ENCODE measurements around the gene THAP4.
"Not testable (repeated sequence)": the region's sequence is repeated elsewhere in the genome, so short reads cannot be mapped to it uniquely, and the experiment has no call there.

Gene THAP4

GRCh38 chr2:241574911-241575623 lies 61.9 kb downstream of the THAP4 start:
- no peak for TF ChIP-seq CTCF (IDR thresholded peaks at IDR 0.05; ENCODE audit: extremely low read depth, insufficient read depth, missing control alignments)
- in situ Hi-C loops (cut with MboI; ENCODE audit: low pct_unique_long_range_greater_than_20kb, low sequenced_read_pairs, unreplicated experiment): no loop called here
- no peak for DNase-seq (ENCODE audit: low spot score)

GRCh38 chr2:241573741-241574140 lies 63.2 kb downstream of the THAP4 start:
- DNase-seq (ENCODE audit: low spot score): no peak
- TF ChIP-seq CTCF (IDR thresholded peaks at IDR 0.05; ENCODE audit: extremely low read depth, insufficient read depth, missing control alignments): no peak
- in situ Hi-C loops (cut with MboI; ENCODE audit: low pct_unique_long_range_greater_than_20kb, low sequenced_read_pairs, unreplicated experiment): no loop called here

GRCh38 chr2:241572915-241573651 lies 63.9 kb downstream of the THAP4 start:
- in situ Hi-C loops (cut with MboI; ENCODE audit: low pct_unique_long_range_greater_than_20kb, low sequenced_read_pairs, unreplicated experiment); DNase-seq (ENCODE audit: low spot score): not testable (repeated sequence)

- TF ChIP-seq CTCF (IDR thresholded peaks at IDR 0.05; ENCODE audit: extremely low read depth, insufficient read depth, missing control alignments): no peak
- DNase-seq (ENCODE audit: low spot score): no peak
Measured at GRCh38 chr2:241571821-241572620, 64.9 kb downstream of the THAP4 start.

GRCh38 chr2:241570961-241571581 lies 65.9 kb downstream of the THAP4 start:
- in situ Hi-C loops (cut with MboI; ENCODE audit: low pct_unique_long_range_greater_than_20kb, low sequenced_read_pairs, unreplicated experiment): no loop called here
- no peak for TF ChIP-seq CTCF (IDR thresholded peaks at IDR 0.05; ENCODE audit: extremely low read depth, insufficient read depth, missing control alignments)
- DNase-seq (ENCODE audit: low spot score): no peak

More at GRCh38 chr2:241571821-241572620, 64.9 kb downstream of the THAP4 start:
- in situ Hi-C loops (cut with MboI; ENCODE audit: low pct_unique_long_range_greater_than_20kb, low sequenced_read_pairs, unreplicated experiment): no loop called here

- no peak for TF ChIP-seq CTCF (IDR thresholded peaks at IDR 0.05; ENCODE audit: extremely low read depth, insufficient read depth, missing control alignments)
- in situ Hi-C loops (cut with MboI; ENCODE audit: low pct_unique_long_range_greater_than_20kb, low sequenced_read_pairs, unreplicated experiment): no loop called here
- no peak for DNase-seq (ENCODE audit: low spot score)
Measured at GRCh38 chr2:241569831-241570281, 67.1 kb downstream of the THAP4 start.
